NCI-H2081 (cell line): ENCODE data around the gene INPP5A.

ENCODE experiments used
- DNase-seq, 2 experiments: peaks; one replicate each; lab custom pipeline; 2025; lab: John Stamatoyannopoulos, UW

Gene INPP5A

GRCh38 chr10:132707121-132707775 lies 169.7 kb downstream of the INPP5A start:
- no peak for DNase-seq

- no peak for DNase-seq
Observed at GRCh38 chr10:132707776-132708171, 170.2 kb downstream of the INPP5A start.

DNA sequence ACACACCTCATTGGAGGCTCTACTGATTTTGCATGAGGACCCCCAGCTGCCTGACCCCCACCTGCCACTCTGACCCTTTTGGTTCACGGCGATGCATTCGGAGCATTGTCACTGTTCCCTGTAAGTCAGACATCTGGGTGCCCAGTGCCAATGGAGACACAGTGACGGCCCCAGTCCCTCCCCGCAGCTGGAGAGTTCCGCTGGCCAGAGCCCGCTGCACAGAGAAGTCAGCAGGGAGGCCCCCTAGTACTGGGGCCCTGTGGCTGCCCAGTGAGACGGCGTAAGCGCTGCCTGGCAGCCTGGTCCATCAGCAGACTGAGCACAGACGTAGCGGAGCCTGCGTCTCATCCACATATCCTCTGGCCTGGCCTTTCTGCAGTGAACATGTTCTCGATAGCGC lies 170.9 kb downstream of the INPP5A start:
- DNase-seq = no peak

DNA sequence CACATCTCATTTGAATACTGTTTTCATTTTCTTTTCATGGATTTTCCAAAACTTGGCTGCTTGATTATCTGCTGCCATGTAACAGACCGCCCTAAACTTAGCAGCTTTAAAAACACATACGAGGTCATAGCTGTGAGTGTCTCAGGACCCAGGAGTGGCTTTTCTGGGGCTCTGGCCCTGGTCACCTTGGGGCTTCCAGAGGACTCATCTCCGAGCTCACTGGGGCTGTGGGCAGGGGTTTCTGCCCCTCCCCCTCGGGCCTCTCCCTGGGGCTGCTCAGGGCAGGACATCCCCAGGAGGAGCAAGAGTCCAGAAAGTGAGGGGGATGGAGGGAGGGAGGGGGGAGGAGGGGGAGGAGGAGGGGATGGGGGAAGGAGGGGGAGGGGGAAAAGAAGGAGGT lies 171.3 kb downstream of the INPP5A start:
- no peak for DNase-seq

DNA sequence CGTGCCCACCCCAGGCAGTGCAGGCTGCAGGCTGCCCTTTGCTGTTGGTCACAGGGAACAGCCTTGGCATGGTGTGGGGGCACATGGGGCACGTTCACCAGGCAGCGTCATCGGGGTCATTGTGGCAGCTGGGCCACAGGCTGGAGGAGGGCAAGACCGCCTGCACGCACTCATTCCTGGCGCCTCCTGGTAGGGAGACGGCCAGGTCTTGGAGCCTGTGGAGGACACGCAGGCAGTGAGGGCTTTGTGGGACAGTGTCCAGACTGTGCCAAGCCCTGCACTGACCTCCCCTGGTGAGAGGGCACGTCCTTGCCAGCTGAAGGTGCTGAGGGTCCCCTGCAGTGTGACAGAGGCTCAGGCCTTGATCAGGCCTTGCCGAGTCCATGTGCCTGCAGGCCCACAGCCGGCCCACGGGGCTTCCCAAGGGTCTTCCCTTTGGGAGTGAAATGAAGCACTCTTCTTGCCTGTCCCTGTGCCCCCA lies 171.9 kb downstream of the INPP5A start:
- no peak for DNase-seq

DNA sequence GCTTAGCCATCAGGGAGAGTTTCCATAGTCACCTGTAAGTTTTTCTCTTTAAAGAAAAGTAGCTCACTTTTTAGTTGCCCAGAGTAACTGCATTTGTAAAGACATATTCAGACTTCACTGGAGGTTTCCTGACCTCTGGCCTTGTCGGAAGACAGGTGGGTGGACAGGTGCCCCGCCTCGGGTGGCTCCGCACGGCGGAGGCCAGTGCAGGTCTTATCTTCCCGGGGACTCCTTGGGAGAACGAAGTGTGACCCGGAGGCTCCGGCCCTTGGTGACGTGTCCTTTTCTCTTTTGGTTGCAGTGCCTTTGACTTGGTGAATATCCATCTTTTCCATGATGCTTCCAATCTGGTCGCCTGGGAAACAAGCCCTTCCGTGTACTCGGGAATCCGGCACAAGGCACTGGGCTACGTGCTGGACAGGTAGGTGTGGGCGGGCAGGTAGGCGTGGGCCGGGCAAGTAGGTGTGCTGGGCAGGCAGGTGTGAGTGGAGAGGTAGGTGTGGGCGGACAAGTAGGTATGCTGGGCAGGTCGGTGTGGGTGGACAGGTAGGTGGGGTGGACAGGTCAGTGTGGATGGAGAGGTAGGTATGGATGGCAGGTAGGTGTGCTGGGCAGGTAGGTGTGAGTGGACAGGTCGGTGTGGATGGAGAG lies 172.6 kb downstream of the INPP5A start:
- DNase-seq = no peak

DNA sequence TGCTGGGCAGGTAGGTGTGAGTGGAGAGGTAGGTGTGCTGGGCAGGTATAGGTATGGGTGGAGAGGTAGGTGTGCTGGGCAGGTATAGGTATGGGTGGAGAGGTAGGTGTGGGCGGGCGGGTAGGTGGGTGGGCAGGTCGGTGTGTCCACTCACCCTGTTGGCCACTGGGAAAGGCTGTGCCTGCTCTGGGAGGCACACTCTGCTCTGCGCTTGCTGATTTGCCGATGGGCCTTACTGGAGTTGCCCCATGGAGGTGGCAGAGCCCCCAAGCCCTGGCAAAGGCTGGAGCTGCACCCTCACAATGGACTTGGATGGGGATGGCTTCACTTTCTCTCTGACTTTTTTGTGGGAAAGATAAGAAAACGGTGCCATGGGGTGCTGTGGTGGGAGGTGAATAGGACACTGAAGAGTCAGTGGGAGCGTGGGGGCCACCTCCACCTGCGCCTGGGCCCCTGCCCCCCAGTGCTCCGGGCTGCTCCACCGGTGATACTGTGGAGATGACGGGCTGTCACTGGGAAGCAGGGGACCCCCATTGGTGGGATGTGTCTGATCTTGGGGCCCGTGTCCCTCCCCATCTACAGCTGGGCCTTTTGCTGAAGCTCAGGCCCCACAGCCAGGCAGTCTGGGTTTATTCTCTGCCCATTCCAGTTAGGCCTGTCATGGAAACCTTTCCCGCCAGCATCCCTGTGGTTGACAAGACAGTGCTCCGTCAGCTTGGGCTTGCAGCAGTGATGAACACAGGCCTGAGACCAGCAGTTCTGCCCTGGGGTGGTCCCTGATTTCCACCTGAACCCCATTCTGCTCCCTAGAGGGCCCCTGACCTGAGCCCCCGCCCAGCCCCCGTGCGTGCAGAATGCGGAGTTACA lies 173.4 kb downstream of the INPP5A start:
- no peak for DNase-seq

GRCh38 chr10:132711613-132712121 lies 174.1 kb downstream of the INPP5A start:
- DNase-seq = no peak

- no peak for DNase-seq
Observed at GRCh38 chr10:132712291-132712690, 174.7 kb downstream of the INPP5A start.

- DNase-seq = no peak
Observed at GRCh38 chr10:132712743-132713142, 175.2 kb downstream of the INPP5A start.

DNA sequence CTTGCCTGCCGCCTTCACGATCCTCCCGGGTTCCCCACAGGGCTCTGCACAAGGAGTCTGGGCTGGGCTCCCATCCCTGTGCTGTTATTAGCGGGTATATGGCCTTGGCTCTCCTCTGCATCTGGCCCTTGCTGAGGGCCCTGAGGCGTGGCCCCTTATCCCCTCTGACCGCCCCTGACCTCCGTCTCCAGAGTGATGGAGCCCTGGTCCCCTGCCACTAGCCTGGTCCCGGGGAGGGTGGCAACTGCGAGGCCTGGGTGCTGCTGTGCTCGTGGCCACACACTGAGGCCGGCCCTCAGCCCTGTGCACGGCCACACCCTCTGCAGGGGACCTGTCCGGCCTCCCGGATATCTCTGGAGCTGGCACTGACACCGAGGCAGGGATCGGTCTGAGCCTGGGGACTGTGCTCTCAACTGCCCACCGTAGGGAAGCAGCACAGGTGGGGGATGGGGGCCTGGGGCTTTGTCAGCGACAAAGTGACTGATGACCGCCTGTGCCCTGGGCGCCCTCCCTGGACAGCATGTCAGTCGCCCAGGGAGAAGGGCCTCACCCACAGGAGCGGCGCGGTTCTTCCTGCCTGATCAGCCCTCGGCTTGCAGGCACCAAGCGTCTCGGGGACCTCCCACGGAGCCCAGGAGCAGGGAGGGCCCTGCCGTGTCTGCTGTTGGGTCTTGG lies 176.0 kb downstream of the INPP5A start:
- DNase-seq = no peak

GRCh38 chr10:132714096-132714985 lies 176.8 kb downstream of the INPP5A start:
- no peak for DNase-seq

- no peak for DNase-seq
Observed at GRCh38 chr10:132714986-132715775, 177.6 kb downstream of the INPP5A start.

DNA sequence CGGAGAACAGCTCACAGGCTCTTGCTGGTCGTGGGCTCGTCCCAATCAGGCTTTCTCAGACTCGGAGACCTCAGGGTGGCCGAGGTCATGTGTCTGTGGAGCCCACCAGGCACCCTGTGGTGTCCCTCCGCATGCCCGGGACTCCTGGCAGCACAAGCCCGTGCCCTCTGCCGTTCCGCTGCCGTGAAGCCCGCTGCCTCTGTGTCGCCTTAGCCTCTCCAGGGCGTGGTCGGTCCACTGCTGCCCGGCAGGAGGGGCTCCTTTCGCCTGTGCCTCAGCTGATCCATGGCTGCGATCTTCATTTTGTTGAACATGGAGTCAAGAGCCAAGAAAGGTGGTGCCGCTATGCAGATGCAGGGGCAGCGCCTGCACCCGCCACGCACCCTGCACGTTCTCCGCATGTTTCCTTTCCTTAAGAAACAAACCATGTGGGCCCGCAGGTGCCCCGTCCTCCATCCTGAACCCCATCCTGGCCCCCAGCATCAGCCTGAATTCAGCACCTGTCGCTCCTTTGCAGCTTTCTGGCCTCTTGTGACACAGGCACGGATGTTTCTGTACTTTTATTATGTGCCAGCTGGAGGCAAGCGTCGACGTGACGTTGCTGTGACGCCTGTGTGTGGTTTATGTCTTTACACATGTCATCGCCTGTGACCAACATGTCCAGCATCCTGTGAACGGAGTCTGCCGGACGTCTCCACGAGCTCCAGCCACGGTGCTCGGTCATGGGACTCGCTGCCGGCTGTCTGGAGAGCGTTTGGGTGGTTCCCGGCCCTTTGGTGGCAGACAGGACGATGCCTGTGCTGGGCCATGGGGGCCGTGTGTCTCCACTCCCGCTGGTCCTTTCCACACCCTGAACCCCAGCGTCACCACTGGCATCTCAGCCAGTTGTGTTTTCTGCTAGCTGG lies 178.4 kb downstream of the INPP5A start:
- DNase-seq = no peak

- no peak for DNase-seq
Observed at GRCh38 chr10:132716691-132717490, 179.3 kb downstream of the INPP5A start.

DNA sequence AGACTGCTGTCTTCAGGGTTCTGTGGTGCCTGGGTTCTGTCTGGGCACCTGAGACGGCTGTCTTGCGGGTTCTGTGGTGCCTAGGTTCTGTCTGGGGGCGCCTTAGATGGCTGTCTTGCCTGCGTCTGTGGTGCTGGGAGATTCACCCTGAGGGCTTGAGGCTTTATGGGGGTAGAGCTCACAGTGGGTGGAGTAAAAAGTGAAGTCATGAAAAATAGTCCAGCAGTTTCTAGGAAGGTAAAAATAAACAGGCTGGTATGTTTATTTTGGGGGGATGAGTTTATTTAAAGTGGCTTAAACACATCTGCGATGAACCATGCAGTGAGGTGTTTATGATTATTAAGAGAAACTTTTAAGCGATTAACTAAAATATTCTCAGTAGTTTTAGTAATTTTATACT lies 184.1 kb downstream of the INPP5A start:
- no peak for DNase-seq

- DNase-seq = no peak
Observed at GRCh38 chr10:132722394-132723329, 185.1 kb downstream of the INPP5A start.
